NAMALWA (cell line): ENCODE results near the gene SYF2.
"Not testable (repeated sequence)": the region's sequence is repeated elsewhere in the genome, so short reads cannot be mapped to it uniquely, and the experiment has no call there.

Experiments
- DNase-seq: peaks from one replicate; pipeline ENCODE4 v3.0.0-alpha.2; 2015; ENCODE audit warnings: low spot score

The SYF2 gene

GRCh38 chr1:25246600-25247023, 14.3 kb upstream of the SYF2 start:
- peak; percentile 42 for DNase-seq

- peak; percentile 45 for DNase-seq
Observed at GRCh38 chr1:25245809-25246599, 13.7 kb upstream of the SYF2 start.

- DNase-seq = no peak
Observed at GRCh38 chr1:25245393-25245792, 13.1 kb upstream of the SYF2 start.

GRCh38 chr1:25243907-25244306, 11.6 kb upstream of the SYF2 start:
- DNase-seq = no peak

- peak; percentile 96 for DNase-seq
Observed at GRCh38 chr1:25239681-25240541, 7.6 kb upstream of the SYF2 start.

GRCh38 chr1:25238046-25238445, 5.7 kb upstream of the SYF2 start:
- no peak for DNase-seq

- DNase-seq = not testable (repeated sequence)
Observed at GRCh38 chr1:25236261-25236660, 4.0 kb upstream of the SYF2 start.

GRCh38 chr1:25235411-25235810, 3.1 kb upstream of the SYF2 start:
- not testable (repeated sequence) for DNase-seq

- peak; percentile 94 for DNase-seq
Observed at GRCh38 chr1:25232866-25233784, 823 bp upstream of the SYF2 start.

GRCh38 chr1:25223471-25223870, 8.8 kb downstream of the SYF2 start:
- DNase-seq = no peak

- DNase-seq = no peak
Observed at GRCh38 chr1:25222606-25223005, 9.7 kb downstream of the SYF2 start.

GRCh38 chr1:25220666-25221065, 11.6 kb downstream of the SYF2 start:
- no peak for DNase-seq

- no peak for DNase-seq
Observed at GRCh38 chr1:25219661-25220251, 12.5 kb downstream of the SYF2 start.

GRCh38 chr1:25217598-25218232, 14.6 kb downstream of the SYF2 start:
- no peak for DNase-seq

- DNase-seq = no peak
Observed at GRCh38 chr1:25217015-25217414, 15.3 kb downstream of the SYF2 start.

GRCh38 chr1:25216123-25216522, 16.2 kb downstream of the SYF2 start:
- no peak for DNase-seq

GRCh38 chr1:25212725-25213124, 19.6 kb downstream of the SYF2 start:
- DNase-seq = no peak

- DNase-seq = no peak
Observed at GRCh38 chr1:25210728-25211127, 21.6 kb downstream of the SYF2 start.

- DNase-seq = no peak
Observed at GRCh38 chr1:25209516-25209915, 22.8 kb downstream of the SYF2 start.

- DNase-seq = no peak
Observed at GRCh38 chr1:25208561-25209222, 23.6 kb downstream of the SYF2 start.

GRCh38 chr1:25208092-25208491, 24.2 kb downstream of the SYF2 start:
- no peak for DNase-seq
